Ovary (tissue), 9 donors: ENCODE results near the gene CISD3. TPM values are rescaled to one million over a fixed set of nuclear protein-coding genes. Genes with fewer than 3 reads are reported as not detected.

Experiments
- DNase-seq, 5 donors: peaks; one replicate each; pipeline ENCODE4 v3.0.0-alpha.2; 2019 to 2020
- H3K27ac ChIP-seq, 2 donors: fragments of 200-600 bp; one replicate each; pipeline versions ENCODE4 v1.5.1 to v1.8.0; 2019 to 2022
- H3K27me3 ChIP-seq: fragments of 200-600 bp; one replicate; pipeline ENCODE4 v1.8.0; 2022
- H3K36me3 ChIP-seq: fragments of 200-600 bp; sonication (generic); one replicate; pipeline ENCODE4 v1.5.1; 2019
- H3K4me1 ChIP-seq: one replicate; pipeline ENCODE4 v1.8.1; 2013; ENCODE audit warnings: mild to moderate bottlenecking, moderate library complexity; ENCODE audit not compliant: insufficient read depth
- H3K4me3 ChIP-seq: fragments of 200-600 bp; sonication (generic); one replicate; pipeline ENCODE4 v1.5.1; 2017
- H3K9me3 ChIP-seq, 2 donors: fragments of 200-600 bp in 1 of 2; sonication (generic) in 1 of 2; one replicate each; pipeline versions ENCODE4 v1.5.1 to v1.8.1; 2013 to 2019; ENCODE audit warnings: mild to moderate bottlenecking in 1 of 2, moderate library complexity in 1 of 2
- EP300 ChIP-seq: sonication (generic); formaldehyde crosslinking; IDR thresholded peaks from one replicate; pipeline ENCODE4 v1.6.1; 2017; ENCODE audit warnings: antibody characterized with exemption
- POLR2A ChIP-seq: fragments of 450-650 bp; IDR thresholded peaks from one replicate; pipeline ENCODE4 v1.6.1; 2017; ENCODE audit warnings: antibody characterized with exemption, mild to moderate bottlenecking, moderate library complexity
- WGBS, 3 donors: extraction: QIAGEN DNeasy Blood & Tissue Kit in 1 of 3; methylation state at CpG; one replicate each; pipeline versions ENCODE4 v1.1.5 to v1.1.7; 2013 to 2017; 5-methylcytosine and 5-hydroxymethylcytosine counted together
- intact Hi-C, 4 donors: fragments of 100-400 bp; cut with DNase I; formaldehyde crosslinking; loops; one replicate each; pipeline versions ENCODE4 v1.11.0 to v1.15.1; 2022 to 2023
- polyA plus RNA-seq, 2 donors: library from polyadenylated mRNA; stranded (reverse); fragments of 200-250 nt in 1 of 2; fragments of 350-450 nt in 1 of 2; fragmentation: Illumina TruSeq in 1 of 2; extraction: RNeasy Lipid Tissue Mini Kit (QIAGEN cat#74804) in 1 of 2; gene quantifications; one replicate each; pipeline ENCODE4 v1.2.3, GENCODE V29; 2013 to 2014
- total RNA-seq, 7 donors: library from RNA; depleted of rRNA in 2 of 7; stranded (reverse); fragments of >200 nt in 2 of 7; fragmentation: NEBNext Ultra II Directional in 3 of 7; extraction: Animal tissue kit (Norgen Biotek cat#: 25700) in 3 of 7; gene quantifications; one replicate each; pipeline versions ENCODE4 v1.1.0 to v1.2.4, GENCODE V29; 2016 to 2023
- TF ChIP-seq, protein P1 (sequence below), 3 donors: fragments of 450-650 bp in 2 of 3; fragments of 200-600 bp in 1 of 3; IDR thresholded peaks; one replicate each; pipeline versions ENCODE4 v1.5.1 to v1.8.0; 2016 to 2022; ENCODE audit warnings: antibody characterized with exemption in 3 of 3, mild to moderate bottlenecking in 1 of 3
- donor health status: DM: no; HTN: no; CAD: no; lungs with moderate emphysema.
- donor health status: DM: no; HTN: no; CAD: no.
- donor health status: Bipolar disorder and iron deficiency.
- donor health status: DM: yes; HTN: yes; CAD: no.
- donor health status: DM: no; HTN: no; CAD: no.
- donor health status: DM: yes; HTN: yes; CAD: no.

Gene CISD3
- total and polyA plus RNA-seq, 9 donors = 6.2 to 31.1 (median 19.7) TPM

DNA sequence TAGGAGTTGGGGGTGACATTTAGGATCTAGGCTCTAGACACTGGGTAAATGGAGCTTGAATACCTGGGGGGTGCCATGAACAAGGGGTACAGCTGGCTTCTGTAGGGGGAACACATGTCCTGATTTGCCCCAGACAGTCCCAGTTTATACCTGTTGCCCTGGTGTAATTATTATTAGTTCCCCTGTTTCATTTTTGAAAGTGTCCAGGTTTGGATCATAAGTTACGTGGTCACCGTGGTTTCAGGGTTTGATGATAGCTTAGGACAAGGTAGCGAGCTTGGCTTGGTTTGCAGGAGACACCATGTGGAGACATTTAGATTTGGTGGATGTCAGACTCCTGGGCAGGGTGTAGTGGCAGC lies 19.6 kb upstream of the CISD3 start:
- DNase-seq = no peak
- intact Hi-C loops = no loop called here
- no peaks in the 10 kb centered on the region for H3K9me3 ChIP-seq
- no peak overlapping the region for H3K4me3 ChIP-seq
- peaks cover 6% of the 10 kb centered on the region for H3K4me1 ChIP-seq
- TF ChIP-seq POLR2A = no peak
- TF ChIP-seq EP300 = no peak
- TF ChIP-seq, protein P1, sequence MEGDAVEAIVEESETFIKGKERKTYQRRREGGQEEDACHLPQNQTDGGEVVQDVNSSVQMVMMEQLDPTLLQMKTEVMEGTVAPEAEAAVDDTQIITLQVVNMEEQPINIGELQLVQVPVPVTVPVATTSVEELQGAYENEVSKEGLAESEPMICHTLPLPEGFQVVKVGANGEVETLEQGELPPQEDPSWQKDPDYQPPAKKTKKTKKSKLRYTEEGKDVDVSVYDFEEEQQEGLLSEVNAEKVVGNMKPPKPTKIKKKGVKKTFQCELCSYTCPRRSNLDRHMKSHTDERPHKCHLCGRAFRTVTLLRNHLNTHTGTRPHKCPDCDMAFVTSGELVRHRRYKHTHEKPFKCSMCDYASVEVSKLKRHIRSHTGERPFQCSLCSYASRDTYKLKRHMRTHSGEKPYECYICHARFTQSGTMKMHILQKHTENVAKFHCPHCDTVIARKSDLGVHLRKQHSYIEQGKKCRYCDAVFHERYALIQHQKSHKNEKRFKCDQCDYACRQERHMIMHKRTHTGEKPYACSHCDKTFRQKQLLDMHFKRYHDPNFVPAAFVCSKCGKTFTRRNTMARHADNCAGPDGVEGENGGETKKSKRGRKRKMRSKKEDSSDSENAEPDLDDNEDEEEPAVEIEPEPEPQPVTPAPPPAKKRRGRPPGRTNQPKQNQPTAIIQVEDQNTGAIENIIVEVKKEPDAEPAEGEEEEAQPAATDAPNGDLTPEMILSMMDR (IDR thresholded peaks at IDR 0.05) = no peak
- 90 to 91% (median 90%) methylated on average over 3 of the region's 3 CpGs for WGBS, 3 donors
- no peak overlapping the region for H3K27ac ChIP-seq
- H3K36me3 ChIP-seq = no peaks in the 10 kb centered on the region
- H3K27me3 ChIP-seq = no peaks in the 10 kb centered on the region

DNA sequence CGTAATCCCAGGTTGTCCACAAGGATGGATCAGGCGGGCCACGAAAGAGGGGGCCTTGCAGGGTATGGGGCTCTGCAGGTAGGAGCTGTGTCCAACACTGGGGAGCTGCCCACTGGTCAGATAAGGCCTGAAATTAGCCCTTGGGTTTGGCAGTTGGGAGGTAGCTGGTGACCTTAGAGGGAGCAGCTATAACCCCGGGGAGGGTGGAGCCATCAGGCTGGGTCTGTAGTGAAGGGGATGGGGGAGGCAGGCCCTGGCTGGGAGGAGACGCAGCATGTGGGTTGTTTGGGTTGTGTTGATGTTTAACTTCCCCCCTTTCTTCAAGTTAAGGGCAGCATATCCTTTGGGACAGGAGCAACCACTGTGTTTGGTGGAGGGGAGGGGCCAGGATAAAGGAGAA lies 19.2 kb upstream of the CISD3 start:
- Histone ChIP-seq H3K4me3 (no peak overlapping the region), H3K36me3 (no peaks in the 10 kb centered on the region), H3K27ac (no peak overlapping the region), H3K27me3 (no peaks in the 10 kb centered on the region), H3K4me1 (peaks cover 6% of the 10 kb centered on the region), H3K9me3 (no peaks in the 10 kb centered on the region)
- no peak for DNase-seq
- 62 to 65% (median 64%) methylated on average over 5 of the region's 5 CpGs for WGBS, 3 donors
- no peak for TF ChIP-seq POLR2A
- no peak for TF ChIP-seq EP300
- TF ChIP-seq, protein P1 (IDR thresholded peaks at IDR 0.05) = no peak
- intact Hi-C loops = no loop called here

DNA sequence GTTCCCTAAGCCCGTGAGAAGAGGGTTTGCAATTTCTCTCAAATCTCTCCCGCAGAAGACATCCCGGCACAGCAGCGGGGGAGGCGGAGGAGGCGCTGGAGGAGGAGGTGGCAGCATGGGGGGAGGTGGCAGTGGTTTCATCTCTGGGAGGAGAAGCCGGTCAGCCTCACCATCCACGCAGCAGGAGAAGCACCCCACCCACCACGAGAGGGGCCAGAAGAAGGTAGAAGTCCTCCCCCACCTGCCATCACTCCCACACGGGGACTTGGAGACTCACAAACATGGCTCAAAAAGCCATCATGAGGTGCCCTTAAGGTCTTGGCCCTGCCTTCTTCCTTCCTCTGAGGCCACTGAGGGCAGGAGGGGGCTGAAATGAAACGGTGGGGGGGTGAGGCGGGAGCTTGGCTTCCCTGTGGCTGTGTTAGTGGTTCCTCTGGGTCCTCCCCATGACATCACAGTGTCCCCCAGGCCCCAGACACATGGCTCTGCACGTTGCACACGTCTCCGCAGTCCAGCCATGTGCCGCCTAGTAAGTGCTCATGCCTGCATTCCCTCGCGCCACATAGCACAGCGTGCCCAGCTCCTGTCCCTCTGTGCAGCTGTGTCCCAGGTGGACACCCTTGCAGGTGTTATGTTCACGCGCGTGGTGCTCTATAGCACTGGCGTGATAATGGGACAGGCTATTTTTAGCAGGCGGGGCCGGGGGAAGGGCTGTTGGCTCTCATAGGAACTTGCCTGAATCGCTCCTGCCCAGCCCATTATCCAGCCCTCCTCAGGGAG lies 18.2 kb upstream of the CISD3 start:
- no peaks in the 10 kb centered on the region for H3K27me3 ChIP-seq
- DNase-seq = no peak
- H3K9me3 ChIP-seq = no peaks in the 10 kb centered on the region
- TF ChIP-seq, protein P1 (IDR thresholded peaks at IDR 0.05) = no peak
- no peak for TF ChIP-seq POLR2A
- no peak for TF ChIP-seq EP300
- intact Hi-C loops = no loop called here
- WGBS, 3 donors = 72 to 74% (median 73%) methylated on average over 23 to 26 of the region's 26 CpGs
- no peak overlapping the region for H3K4me3 ChIP-seq
- H3K27ac ChIP-seq = no peak overlapping the region
- H3K36me3 ChIP-seq = no peaks in the 10 kb centered on the region
- H3K4me1 ChIP-seq = peaks cover 2% of the 10 kb centered on the region

DNA sequence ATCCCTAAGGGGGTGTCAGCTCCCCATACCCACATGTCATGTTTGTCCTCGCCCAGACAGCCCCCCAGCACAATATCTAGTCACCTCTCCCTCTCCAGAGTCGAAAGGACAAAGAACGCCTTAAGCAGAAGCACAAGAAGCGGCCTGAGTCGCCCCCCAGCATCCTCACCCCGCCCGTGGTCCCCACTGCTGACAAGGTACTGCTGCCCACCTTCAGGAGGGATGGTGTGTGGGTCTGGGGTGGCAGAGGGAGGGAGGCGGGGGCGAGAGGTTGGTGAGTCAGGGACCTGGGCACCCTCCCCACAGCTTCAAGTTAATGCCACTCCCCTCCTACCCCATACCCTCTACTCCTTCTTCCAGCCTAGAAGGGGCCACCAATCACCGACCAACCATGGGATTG lies 17.5 kb upstream of the CISD3 start:
- no peak overlapping the region for H3K4me3 ChIP-seq
- H3K9me3 ChIP-seq = no peaks in the 10 kb centered on the region
- no peaks in the 10 kb centered on the region for H3K27me3 ChIP-seq
- no peaks in the 10 kb centered on the region for H3K4me1 ChIP-seq
- intact Hi-C loops = no loop called here
- WGBS, 3 donors = 90 to 92% (median 92%) methylated on average over 10 of the region's 10 CpGs
- H3K36me3 ChIP-seq = no peaks in the 10 kb centered on the region
- no peak overlapping the region for H3K27ac ChIP-seq
- TF ChIP-seq POLR2A (no peak), EP300 (no peak)
- TF ChIP-seq, protein P1 (IDR thresholded peaks at IDR 0.05) = no peak
- DNase-seq = no peak
